Lower leg skin (tissue), 4 donors: ENCODE measurements around the gene SELENOT. TPM values are rescaled to one million over a fixed set of nuclear protein-coding genes. Genes with fewer than 3 reads are reported as not detected.

Experiments used
- DNase-seq, 2 donors: peaks; one replicate each; pipeline ENCODE4 v3.0.0-alpha.2; 2019; ENCODE audit warnings: low spot score in 2 of 2
- H3K4me3 ChIP-seq: fragments of 200-600 bp; sonication (generic); 2 replicates; pipeline ENCODE4 v1.5.1; 2017; ENCODE audit warnings: mild to moderate bottlenecking, low read depth; ENCODE audit not compliant: poor library complexity, severe bottlenecking
- CTCF ChIP-seq, 3 donors: fragments of 450-650 bp; IDR thresholded peaks; one replicate each; pipeline ENCODE4 v1.5.1; 2016; ENCODE audit warnings: antibody characterized with exemption in 3 of 3, mild to moderate bottlenecking in 3 of 3, moderate library complexity in 2 of 3
- POLR2A ChIP-seq, 2 donors: fragments of 450-650 bp; IDR thresholded peaks; one replicate each; pipeline ENCODE4 v1.6.1; 2016 to 2017; ENCODE audit warnings: antibody characterized with exemption in 2 of 2, mild to moderate bottlenecking in 1 of 2, moderate library complexity in 1 of 2
- WGBS, 2 donors: methylation state at CpG; one replicate each; pipeline ENCODE4 v1.1.5; 2018; 5-methylcytosine and 5-hydroxymethylcytosine counted together
- intact Hi-C: fragments of 100-400 bp; cut with DNase I; formaldehyde crosslinking; loops from one replicate; pipeline ENCODE4 v1.15.0; 2023; ENCODE audit warnings: low total_unique reads
- total RNA-seq, 4 donors: library from RNA; depleted of rRNA; stranded (reverse); fragments of >200 nt; gene quantifications; one replicate each; pipeline ENCODE4 v1.1.0, GENCODE V29; 2016

SELENOT gene
- total RNA-seq, 4 donors from 2014 or later: 39.2 to 76.8 (median 64.8) TPM

GRCh38 chr3:150567328-150567727 lies 35.8 kb upstream of the SELENOT start:
- intact Hi-C loops: no loop called here
- no peak for DNase-seq
- 95 to 100% methylated on average over 1 of the region's 1 CpG for WGBS, 2 donors
- TF ChIP-seq CTCF (IDR thresholded peaks at IDR 0.05): no peak
- no peak for TF ChIP-seq POLR2A (IDR thresholded peaks at IDR 0.05)
- no peak overlapping the region for H3K4me3 ChIP-seq

GRCh38 chr3:150577855-150578254 lies 25.3 kb upstream of the SELENOT start:
- H3K4me3 ChIP-seq: no peak overlapping the region
- 82 to 83% methylated on average over 1 of the region's 1 CpG for WGBS, 2 donors
- no peak for TF ChIP-seq POLR2A (IDR thresholded peaks at IDR 0.05)
- no peak for TF ChIP-seq CTCF (IDR thresholded peaks at IDR 0.05)
- no peak for DNase-seq
- intact Hi-C loops: no loop called here

- intact Hi-C loops: no loop called here
- no peak for DNase-seq
- no peak overlapping the region for H3K4me3 ChIP-seq
- TF ChIP-seq POLR2A (IDR thresholded peaks at IDR 0.05): no peak
- no peak for TF ChIP-seq CTCF (IDR thresholded peaks at IDR 0.05)
Observed at GRCh38 chr3:150581174-150581573, 21.9 kb upstream of the SELENOT start.

GRCh38 chr3:150582620-150583019 lies 20.5 kb upstream of the SELENOT start:
- WGBS, 2 donors: 90 to 91% methylated on average over 2 of the region's 2 CpGs
- DNase-seq: no peak
- H3K4me3 ChIP-seq: no peak overlapping the region
- no peak for TF ChIP-seq CTCF (IDR thresholded peaks at IDR 0.05)
- TF ChIP-seq POLR2A (IDR thresholded peaks at IDR 0.05): no peak
- intact Hi-C loops: no loop called here

- TF ChIP-seq CTCF (IDR thresholded peaks at IDR 0.05) (no peak), POLR2A (IDR thresholded peaks at IDR 0.05) (no peak)
- no peak overlapping the region for H3K4me3 ChIP-seq
- WGBS, 2 donors: 67 to 76% methylated on average over 1 of the region's 1 CpG
- no peak for DNase-seq
- intact Hi-C loops: no loop called here
Observed at GRCh38 chr3:150583028-150583427, 20.1 kb upstream of the SELENOT start.

GRCh38 chr3:150588027-150588830 lies 14.9 kb upstream of the SELENOT start:
- H3K4me3 ChIP-seq: no peak overlapping the region

More at GRCh38 chr3:150588027-150588830, 14.9 kb upstream of the SELENOT start:
- TF ChIP-seq POLR2A (IDR thresholded peaks at IDR 0.05): no peak
- no peak for DNase-seq
- intact Hi-C loops: no loop called here
- 66 to 68% methylated on average over 9 of the region's 9 CpGs for WGBS, 2 donors
